ENCODE results near the gene FGF9. TPM values are rescaled to one million over a fixed set of nuclear protein-coding genes. Genes with fewer than 3 reads are reported as not detected.

FGF9 gene
- total and polyA plus RNA-seq, 10 of the 15 experiments (the other 5 are each of a cell fraction or from before 2014, with no cell fraction given), result 0.05 to 1.5 (median 0.83) TPM

DNA sequence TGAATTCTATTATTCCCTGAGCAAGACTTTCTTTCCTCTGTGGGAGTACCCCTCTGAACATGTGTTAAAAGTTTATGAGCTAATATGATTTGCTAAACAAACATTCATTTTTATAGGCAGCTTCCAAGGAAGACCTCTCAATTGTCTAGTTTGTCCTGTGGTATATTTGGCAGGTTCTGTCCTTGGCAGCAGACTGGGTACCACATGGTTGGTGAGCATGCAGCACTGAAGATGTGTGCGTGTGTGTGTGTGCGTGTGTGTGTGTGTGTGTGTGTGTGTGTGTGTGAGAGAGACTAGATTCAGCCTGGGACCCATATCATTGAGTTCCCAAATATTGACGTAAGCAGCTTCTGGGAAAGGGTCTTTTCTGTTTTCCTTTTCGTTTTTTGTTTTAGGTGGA, 24.0 kb downstream of the FGF9 start:
- ChIA-PET RAD21 (ENCODE audit: unreplicated experiment) (no interaction called here), SMC1A (ENCODE audit: uncharacterized antibody, unreplicated experiment) (no interaction called here), CTCF (no interaction called here), POLR2A (no interaction called here)
- Histone ChIP-seq H3K27ac (ENCODE audit: control insufficient read depth, insufficient read depth) (no peak overlapping the region), H3K4me2 (ENCODE audit: control insufficient read depth, insufficient read depth) (no peak overlapping the region), H3K9me3 (replicated peaks; ENCODE audit: control insufficient read depth, insufficient read depth, low read length) (no peaks in the 10 kb centered on the region), H3K9ac (ENCODE audit: control insufficient read depth, insufficient read depth, low read length) (no peak overlapping the region), H3K79me2 (ENCODE audit: control insufficient read depth, insufficient read depth, low read length) (no peaks in the 10 kb centered on the region), H3K4me1 (ENCODE audit: control insufficient read depth, insufficient read depth, low read length) (no peaks in the 10 kb centered on the region), H3K4me3 (no peak overlapping the region), H3K27me3 (replicated peaks in 1 of 2; ENCODE audit: control insufficient read depth in 2 of 2, insufficient read depth in 2 of 2, low read length in 1 of 2) (no peaks in the 10 kb centered on the region; a peak in 2 of 4 replicates), H3K36me3 (ENCODE audit: control insufficient read depth in 2 of 2, insufficient read depth in 2 of 2, low read length in 1 of 2) (no peaks in the 10 kb centered on the region), H4K20me1 (ENCODE audit: control insufficient read depth, insufficient read depth) (no peaks in the 10 kb centered on the region), H2AFZ (ENCODE audit: control insufficient read depth, low read depth, low read length) (no peak overlapping the region)
- WGBS (ENCODE audit: insufficient coverage, insufficient replicate concordance, low lambda C conversion rate, missing lambda C conversion rate), result 14% methylated on average over 4 of the region's 4 CpGs
- ATAC-seq (no peak), DNase-seq (ENCODE audit: low read depth, low spot score) (no peak), FAIRE-seq (no peak)
- in situ Hi-C loops (cut with MboI) (no loop called here), intact Hi-C loops (cut with micrococcal nuclease; ENCODE audit: unreplicated experiment) (no loop called here)
- TF ChIP-seq JUND (IDR thresholded peaks at IDR 0.05; ENCODE audit: low read depth, low read length) (no peak), SRF (IDR thresholded peaks at IDR 0.05; ENCODE audit: low read depth in 2 of 2, low read length in 2 of 2) (no peak), CBX5 (IDR thresholded peaks at IDR 0.05; ENCODE audit: low read depth) (no peak), TCF3 (IDR thresholded peaks at IDR 0.05; ENCODE audit: borderline replicate concordance, insufficient read depth, low read depth, low read length) (no peak), EED (IDR thresholded peaks at IDR 0.05; ENCODE audit: low read depth) (no peak), ESRRA (IDR thresholded peaks at IDR 0.05; ENCODE audit: low read length) (no peak), NFYA (IDR thresholded peaks at IDR 0.05; ENCODE audit: borderline replicate concordance, low read depth, low read length) (no peak), SMARCA5 (IDR thresholded peaks at IDR 0.05) (no peak), BRCA1 (IDR thresholded peaks at IDR 0.05; ENCODE audit: low read depth, low read length) (no peak)
- TF ChIP-seq, protein P1, sequence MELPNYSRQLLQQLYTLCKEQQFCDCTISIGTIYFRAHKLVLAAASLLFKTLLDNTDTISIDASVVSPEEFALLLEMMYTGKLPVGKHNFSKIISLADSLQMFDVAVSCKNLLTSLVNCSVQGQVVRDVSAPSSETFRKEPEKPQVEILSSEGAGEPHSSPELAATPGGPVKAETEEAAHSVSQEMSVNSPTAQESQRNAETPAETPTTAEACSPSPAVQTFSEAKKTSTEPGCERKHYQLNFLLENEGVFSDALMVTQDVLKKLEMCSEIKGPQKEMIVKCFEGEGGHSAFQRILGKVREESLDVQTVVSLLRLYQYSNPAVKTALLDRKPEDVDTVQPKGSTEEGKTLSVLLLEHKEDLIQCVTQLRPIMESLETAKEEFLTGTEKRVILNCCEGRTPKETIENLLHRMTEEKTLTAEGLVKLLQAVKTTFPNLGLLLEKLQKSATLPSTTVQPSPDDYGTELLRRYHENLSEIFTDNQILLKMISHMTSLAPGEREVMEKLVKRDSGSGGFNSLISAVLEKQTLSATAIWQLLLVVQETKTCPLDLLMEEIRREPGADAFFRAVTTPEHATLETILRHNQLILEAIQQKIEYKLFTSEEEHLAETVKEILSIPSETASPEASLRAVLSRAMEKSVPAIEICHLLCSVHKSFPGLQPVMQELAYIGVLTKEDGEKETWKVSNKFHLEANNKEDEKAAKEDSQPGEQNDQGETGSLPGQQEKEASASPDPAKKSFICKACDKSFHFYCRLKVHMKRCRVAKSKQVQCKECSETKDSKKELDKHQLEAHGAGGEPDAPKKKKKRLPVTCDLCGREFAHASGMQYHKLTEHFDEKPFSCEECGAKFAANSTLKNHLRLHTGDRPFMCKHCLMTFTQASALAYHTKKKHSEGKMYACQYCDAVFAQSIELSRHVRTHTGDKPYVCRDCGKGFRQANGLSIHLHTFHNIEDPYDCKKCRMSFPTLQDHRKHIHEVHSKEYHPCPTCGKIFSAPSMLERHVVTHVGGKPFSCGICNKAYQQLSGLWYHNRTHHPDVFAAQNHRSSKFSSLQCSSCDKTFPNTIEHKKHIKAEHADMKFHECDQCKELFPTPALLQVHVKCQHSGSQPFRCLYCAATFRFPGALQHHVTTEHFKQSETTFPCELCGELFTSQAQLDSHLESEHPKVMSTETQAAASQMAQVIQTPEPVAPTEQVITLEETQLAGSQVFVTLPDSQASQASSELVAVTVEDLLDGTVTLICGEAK (IDR thresholded peaks at IDR 0.05; ENCODE audit: borderline replicate concordance), result no peak
- BruUV-seq (replicated peaks), result no TSS peak

Data from GM12878 (cell line).